CD4-positive, CD25-positive, alpha-beta regulatory T cell (primary cell): ENCODE results near the gene SORCS2. TPM values are rescaled to one million over a fixed set of nuclear protein-coding genes. Genes with fewer than 3 reads are reported as not detected.
A peak's percentile ranks its signal among the peaks of the same experiment; 100 is the strongest.
"Not testable (repeated sequence)": the region's sequence is repeated elsewhere in the genome, so short reads cannot be mapped to it uniquely, and the experiment has no call there.

ENCODE experiments used
- ATAC-seq, 2 donors: fragments of 150-1000 bp; cut with Tn5 transposase; one replicate each; pipeline ENCODE4 v1.10.0; 2021; ENCODE audit warnings: low read depth in 2 of 2, moderate number of reproducible peaks in 2 of 2, moderate library complexity in 1 of 2
- DNase-seq, 3 donors: peaks; one replicate each; pipeline versions ENCODE4 v3.0.0 to v3.0.0-alpha.2; 2012 to 2022; ENCODE audit warnings: mixed read lengths in 1 of 3
- H3K27ac ChIP-seq: one replicate; pipeline ENCODE4 v1.7.0; 2013; ENCODE audit warnings: mild to moderate bottlenecking, low read length; ENCODE audit not compliant: insufficient read depth, poor library complexity, severe bottlenecking
- H3K27me3 ChIP-seq: one replicate; pipeline ENCODE4 v1.7.0; 2013; ENCODE audit warnings: low read length; ENCODE audit not compliant: control insufficient read depth, insufficient read depth
- H3K36me3 ChIP-seq: one replicate; pipeline ENCODE4 v1.7.0; 2013; ENCODE audit warnings: mild to moderate bottlenecking, low read length, moderate library complexity; ENCODE audit not compliant: control insufficient read depth, insufficient read depth
- H3K4me1 ChIP-seq: 2 replicates; pipeline ENCODE4 v1.7.0; 2013; ENCODE audit warnings: mild to moderate bottlenecking, low read length; ENCODE audit not compliant: insufficient read depth, control insufficient read depth, poor library complexity, severe bottlenecking
- H3K4me3 ChIP-seq: one replicate; pipeline ENCODE4 v1.7.0; 2013; ENCODE audit warnings: low read depth, mild to moderate bottlenecking, low read length, moderate library complexity
- H3K9me3 ChIP-seq, 2 experiments: 1 replicate in 1 of 2; 2 replicates in 1 of 2; pipeline ENCODE4 v1.7.0; 2013; ENCODE audit warnings: low read length in 2 of 2, mild to moderate bottlenecking in 1 of 2, moderate library complexity in 1 of 2; ENCODE audit not compliant: control insufficient read depth in 2 of 2
- H3K27ac Mint-ChIP-seq, 3 donors: one replicate each; pipeline ENCODE4 v1.8.0; 2020 to 2022; ENCODE audit warnings: mild to moderate bottlenecking in 3 of 3, mixed read lengths in 3 of 3, moderate library complexity in 2 of 3
- H3K27me3 Mint-ChIP-seq: one replicate; pipeline ENCODE4 v1.8.0; 2022; ENCODE audit warnings: mild to moderate bottlenecking, mixed read lengths
- H3K36me3 Mint-ChIP-seq: one replicate; pipeline ENCODE4 v1.8.0; 2020; ENCODE audit warnings: mixed read lengths
- H3K4me1 Mint-ChIP-seq, 4 donors: one replicate each; pipeline ENCODE4 v1.8.0; 2020 to 2022; ENCODE audit warnings: mixed read lengths in 4 of 4, mild to moderate bottlenecking in 1 of 4
- H3K4me3 Mint-ChIP-seq, 4 donors: one replicate each; pipeline ENCODE4 v1.8.0; 2020 to 2022; ENCODE audit warnings: mild to moderate bottlenecking in 4 of 4, mixed read lengths in 4 of 4, moderate library complexity in 3 of 4
- H3K9me3 Mint-ChIP-seq, 7 donors: one replicate each; pipeline ENCODE4 v1.8.0; 2020 to 2022; ENCODE audit warnings: mixed read lengths in 7 of 7, mild to moderate bottlenecking in 3 of 7, moderate library complexity in 2 of 7
- polyA plus RNA-seq, 4 donors: library from polyadenylated mRNA; unstranded; fragments of 300-500 nt; fragmentation: Illumina TruSeq; gene quantifications; one replicate each; pipeline ENCODE4 v1.2.3, GENCODE V29; 2021
- total RNA-seq: library from RNA; stranded (reverse); gene quantifications from one replicate; pipeline ENCODE4 v1.2.3, GENCODE V29; 2022

The SORCS2 gene
- total and polyA plus RNA-seq, 5 donors from 2014 or later = not detected

- no peak overlapping the region for H3K27ac Mint-ChIP-seq
- H3K36me3 Mint-ChIP-seq = no peaks in the 10 kb centered on the region
These were observed 21.5 kb downstream of the SORCS2 start for GRCh38 chr4:7213807-7214206.

GRCh38 chr4:7214359-7214758 is 22.0 kb downstream of the SORCS2 start:
- no peaks in the 10 kb centered on the region for H3K27me3 ChIP-seq
- DNase-seq (no peak), ATAC-seq (no peak)
- no peak overlapping the region for H3K27ac ChIP-seq
- Mint-ChIP-seq H3K4me3 (no peak overlapping the region), H3K9me3 (peaks cover 0 to 6% (median 0%) of the 10 kb centered on the region in 7 donors), H3K27me3 (no peaks in the 10 kb centered on the region), H3K36me3 (no peaks in the 10 kb centered on the region), H3K27ac (no peak overlapping the region), H3K4me1 (no peaks in the 10 kb centered on the region)
- no peaks in the 10 kb centered on the region for H3K4me1 ChIP-seq
- no peaks in the 10 kb centered on the region for H3K36me3 ChIP-seq
- H3K4me3 ChIP-seq = no peak overlapping the region
- no peaks in the 10 kb centered on the region for H3K9me3 ChIP-seq

More at GRCh38 chr4:7213807-7214206, 21.5 kb downstream of the SORCS2 start:
- H3K4me3 ChIP-seq = no peak overlapping the region
- Mint-ChIP-seq H3K27me3 (no peaks in the 10 kb centered on the region), H3K9me3 (peaks cover 0 to 6% (median 0%) of the 10 kb centered on the region in 7 donors), H3K4me3 (no peak overlapping the region), H3K4me1 (no peaks in the 10 kb centered on the region)
- H3K36me3 ChIP-seq = no peaks in the 10 kb centered on the region
- DNase-seq = no peak
- no peaks in the 10 kb centered on the region for H3K4me1 ChIP-seq
- no peaks in the 10 kb centered on the region for H3K27me3 ChIP-seq
- no peak for ATAC-seq
- H3K9me3 ChIP-seq = no peaks in the 10 kb centered on the region
- no peak overlapping the region for H3K27ac ChIP-seq

- not testable (repeated sequence) for ATAC-seq, H3K4me3 ChIP-seq, H3K4me3 Mint-ChIP-seq
These were observed 22.8 kb downstream of the SORCS2 start for GRCh38 chr4:7215187-7215586.

GRCh38 chr4:7217039-7217438 is 24.7 kb downstream of the SORCS2 start:
- Histone ChIP-seq H3K27ac (no peak overlapping the region), H3K4me3 (no peak overlapping the region), H3K9me3 (no peaks in the 10 kb centered on the region), H3K36me3 (no peaks in the 10 kb centered on the region), H3K4me1 (no peaks in the 10 kb centered on the region), H3K27me3 (no peaks in the 10 kb centered on the region)
- Mint-ChIP-seq H3K9me3 (peaks cover 0 to 6% (median 0%) of the 10 kb centered on the region in 7 donors), H3K4me1 (no peaks in the 10 kb centered on the region), H3K4me3 (no peak overlapping the region), H3K36me3 (no peaks in the 10 kb centered on the region), H3K27ac (no peak overlapping the region), H3K27me3 (no peaks in the 10 kb centered on the region)
- DNase-seq (no peak), ATAC-seq (no peak)

More at GRCh38 chr4:7215187-7215586, 22.8 kb downstream of the SORCS2 start:
- not testable (repeated sequence) for H3K36me3 ChIP-seq, H3K27me3 Mint-ChIP-seq, DNase-seq, H3K27me3 ChIP-seq, H3K27ac Mint-ChIP-seq, H3K4me1 ChIP-seq, H3K9me3 ChIP-seq, H3K4me1 Mint-ChIP-seq, H3K27ac ChIP-seq, H3K36me3 Mint-ChIP-seq, H3K9me3 Mint-ChIP-seq

- DNase-seq (no peak), ATAC-seq (no peak)
- no peak overlapping the region for H3K4me3 Mint-ChIP-seq
- H3K27me3 Mint-ChIP-seq = no peaks in the 10 kb centered on the region
- no peaks in the 10 kb centered on the region for H3K27me3 ChIP-seq
- H3K9me3 ChIP-seq = no peaks in the 10 kb centered on the region
- no peak overlapping the region for H3K27ac ChIP-seq
- no peaks in the 10 kb centered on the region for H3K36me3 ChIP-seq
- H3K4me1 Mint-ChIP-seq = no peaks in the 10 kb centered on the region
- peak overlapping the region in 1 of 3 donors; percentile 56 for H3K27ac Mint-ChIP-seq
- H3K4me1 ChIP-seq = no peaks in the 10 kb centered on the region
- peaks cover 0 to 6% (median 0%) of the 10 kb centered on the region in 7 donors for H3K9me3 Mint-ChIP-seq
- H3K4me3 ChIP-seq = no peak overlapping the region
- no peaks in the 10 kb centered on the region for H3K36me3 Mint-ChIP-seq
These were observed 25.4 kb downstream of the SORCS2 start for GRCh38 chr4:7217474-7218321.

- Histone ChIP-seq H3K9me3 (no peaks in the 10 kb centered on the region), H3K27ac (no peak overlapping the region), H3K4me3 (no peak overlapping the region), H3K4me1 (no peaks in the 10 kb centered on the region), H3K36me3 (no peaks in the 10 kb centered on the region), H3K27me3 (no peaks in the 10 kb centered on the region)
- no peaks in the 10 kb centered on the region for H3K27me3 Mint-ChIP-seq
- H3K27ac Mint-ChIP-seq = no peak overlapping the region
- H3K4me1 Mint-ChIP-seq = no peaks in the 10 kb centered on the region
- H3K9me3 Mint-ChIP-seq = peaks cover 0 to 6% (median 0%) of the 10 kb centered on the region in 7 donors
- H3K4me3 Mint-ChIP-seq = no peak overlapping the region
- DNase-seq (no peak), ATAC-seq (no peak)
- no peaks in the 10 kb centered on the region for H3K36me3 Mint-ChIP-seq
These were observed 26.3 kb downstream of the SORCS2 start for GRCh38 chr4:7218686-7219085.

GRCh38 chr4:7222521-7222920 is 30.2 kb downstream of the SORCS2 start:
- H3K4me1 ChIP-seq = no peaks in the 10 kb centered on the region
- H3K4me3 ChIP-seq = no peak overlapping the region
- H3K27ac Mint-ChIP-seq = no peak overlapping the region
- H3K36me3 Mint-ChIP-seq = no peaks in the 10 kb centered on the region
- ATAC-seq (no peak), DNase-seq (no peak)
- no peak overlapping the region for H3K27ac ChIP-seq
- H3K36me3 ChIP-seq = no peaks in the 10 kb centered on the region
- no peaks in the 10 kb centered on the region for H3K27me3 Mint-ChIP-seq
- H3K4me3 Mint-ChIP-seq = no peak overlapping the region
- H3K4me1 Mint-ChIP-seq = no peaks in the 10 kb centered on the region
- H3K9me3 Mint-ChIP-seq = peaks cover 0 to 2% (median 0%) of the 10 kb centered on the region in 7 donors
- H3K27me3 ChIP-seq = no peaks in the 10 kb centered on the region
- no peaks in the 10 kb centered on the region for H3K9me3 ChIP-seq

GRCh38 chr4:7223541-7223940 is 31.2 kb downstream of the SORCS2 start:
- Histone ChIP-seq H3K36me3 (no peaks in the 10 kb centered on the region), H3K27ac (no peak overlapping the region), H3K4me1 (no peaks in the 10 kb centered on the region), H3K9me3 (no peaks in the 10 kb centered on the region), H3K4me3 (no peak overlapping the region), H3K27me3 (no peaks in the 10 kb centered on the region)
- peaks cover 0 to 4% (median 0%) of the 10 kb centered on the region in 7 donors for H3K9me3 Mint-ChIP-seq
- ATAC-seq (no peak), DNase-seq (no peak)
- H3K4me3 Mint-ChIP-seq = no peak overlapping the region
- no peaks in the 10 kb centered on the region for H3K36me3 Mint-ChIP-seq
- H3K27me3 Mint-ChIP-seq = no peaks in the 10 kb centered on the region
- no peak overlapping the region for H3K27ac Mint-ChIP-seq
- H3K4me1 Mint-ChIP-seq = peaks cover 0 to 4% (median 0%) of the 10 kb centered on the region in 4 donors
